SKM-1 treated with dmso at 0.1 percent for 144 hours (cell line): ENCODE measurements around the gene NME3.

Experiments
- DNase-seq: peaks from one replicate; lab custom pipeline; 2025; ENCODE audit not compliant: unreplicated experiment; lab: John Stamatoyannopoulos, UW

Gene NME3

DNA sequence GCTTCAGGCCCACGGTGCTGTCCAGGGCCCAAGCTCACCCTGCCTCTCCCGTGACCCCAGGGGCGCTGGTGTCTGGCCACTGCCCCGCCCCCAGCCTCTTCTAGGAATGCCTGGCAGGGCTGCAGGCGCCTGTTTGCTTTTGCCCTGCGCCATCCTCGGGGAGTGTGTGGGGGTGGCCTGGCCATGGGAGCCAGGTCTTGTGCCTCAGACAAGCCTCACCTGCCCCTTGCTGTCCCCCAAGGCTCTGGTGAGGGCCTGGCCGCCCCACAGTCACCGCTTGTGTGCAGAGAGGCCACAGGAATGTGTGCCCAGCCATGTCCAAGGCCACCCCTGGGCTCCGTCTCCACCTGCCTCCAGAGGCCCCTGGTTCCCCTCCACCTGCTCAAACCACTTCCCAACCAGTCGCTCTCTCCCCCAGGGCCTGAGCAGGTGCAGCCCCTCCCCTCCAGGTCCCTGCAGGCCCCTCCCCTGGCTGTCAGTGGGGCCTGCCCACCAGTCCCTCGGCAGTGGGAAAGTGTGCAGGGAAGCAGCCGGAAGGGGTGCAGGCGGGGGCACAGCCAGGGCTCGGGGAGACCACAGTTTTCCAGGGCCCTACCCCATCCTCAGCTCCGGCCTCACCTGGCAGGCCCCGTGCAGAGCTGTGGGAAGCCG lies 23.0 kb upstream of the NME3 start:
- DNase-seq: no peak

DNA sequence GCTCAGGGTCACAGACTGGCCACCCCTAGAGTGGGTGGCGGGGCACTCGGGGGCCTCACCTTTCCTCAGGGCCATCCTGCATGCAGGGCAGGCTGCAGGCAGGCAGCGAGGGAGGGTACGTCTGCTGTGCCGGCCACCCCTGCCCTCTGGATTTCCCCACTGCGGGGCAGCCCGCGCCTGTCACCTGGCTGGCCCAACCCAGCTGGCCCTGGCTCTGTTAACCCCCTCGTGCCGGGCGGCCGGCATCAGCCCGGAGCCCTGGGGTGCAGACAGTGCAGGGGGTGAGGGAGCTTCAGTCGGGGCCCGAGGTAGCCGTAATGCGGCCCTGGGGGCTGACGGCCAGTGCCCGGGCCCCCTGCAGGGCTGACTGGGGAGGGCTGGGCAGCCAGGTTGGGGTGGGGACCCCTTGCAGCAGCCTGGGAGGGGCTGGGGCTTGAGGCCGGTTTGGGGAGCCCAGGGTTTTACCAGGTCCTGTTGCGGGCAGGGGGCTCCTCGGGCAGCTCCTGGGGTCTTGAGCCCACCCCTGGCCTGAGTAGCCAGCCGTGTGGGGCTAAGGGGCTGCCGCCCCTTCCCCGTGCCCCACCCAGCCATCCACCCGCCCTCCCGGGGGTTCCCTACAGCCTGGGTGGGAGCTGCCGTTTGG lies 22.4 kb upstream of the NME3 start, which contains the start of gene IGFALS:
Gene IGFALS (minus strand): TSS at position 128 of the 643 bp plus-strand sequence. CDS start 53 bp downstream, at position 75.
- DNase-seq: no peak

GRCh38 chr16:1792836-1793577 lies 21.7 kb upstream of the NME3 start:
- no peak for DNase-seq

DNA sequence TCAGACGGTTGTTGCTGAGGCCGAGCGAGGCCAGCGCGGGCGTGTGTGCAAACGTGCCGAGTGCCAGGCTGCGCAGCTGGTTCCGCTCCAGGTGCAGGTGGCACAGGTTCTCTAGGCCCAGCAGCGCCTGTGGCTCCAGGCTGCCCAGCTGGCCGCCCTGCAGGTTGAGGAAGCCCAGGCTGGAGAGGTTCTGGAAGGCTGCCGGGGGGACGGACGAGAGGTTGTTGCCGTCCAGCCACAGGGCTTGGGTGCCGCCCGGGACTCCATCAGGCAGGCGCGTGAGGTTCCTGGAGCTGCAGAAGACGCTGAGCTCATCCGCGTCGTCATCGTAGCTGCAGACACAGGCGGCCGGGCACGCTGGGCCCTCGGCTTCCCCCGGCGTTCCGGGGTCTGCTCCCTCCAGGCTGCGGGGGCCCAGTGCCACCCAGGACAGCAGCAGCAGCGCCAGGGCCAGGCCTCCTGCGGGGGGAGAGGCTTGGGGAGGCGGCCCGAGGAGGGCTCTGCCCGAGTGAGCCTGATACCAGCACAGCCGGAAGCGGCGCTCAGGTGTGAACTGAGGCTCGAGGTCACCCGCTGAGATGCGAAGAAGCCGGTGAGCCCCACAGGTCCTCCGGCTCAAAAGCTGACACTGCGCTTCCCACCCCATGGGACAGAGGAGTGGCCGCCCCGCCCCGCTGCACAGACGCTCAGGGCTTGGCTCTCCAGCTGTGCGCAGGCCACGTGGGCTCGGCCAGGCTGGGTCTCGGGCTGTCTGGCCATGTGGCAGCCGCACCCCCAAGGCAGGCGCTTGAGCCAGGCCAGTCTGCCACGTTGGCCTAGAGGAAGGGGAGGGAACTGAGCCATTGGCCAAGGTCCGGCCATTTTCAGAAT lies 20.8 kb upstream of the NME3 start:
- DNase-seq: no peak

DNA sequence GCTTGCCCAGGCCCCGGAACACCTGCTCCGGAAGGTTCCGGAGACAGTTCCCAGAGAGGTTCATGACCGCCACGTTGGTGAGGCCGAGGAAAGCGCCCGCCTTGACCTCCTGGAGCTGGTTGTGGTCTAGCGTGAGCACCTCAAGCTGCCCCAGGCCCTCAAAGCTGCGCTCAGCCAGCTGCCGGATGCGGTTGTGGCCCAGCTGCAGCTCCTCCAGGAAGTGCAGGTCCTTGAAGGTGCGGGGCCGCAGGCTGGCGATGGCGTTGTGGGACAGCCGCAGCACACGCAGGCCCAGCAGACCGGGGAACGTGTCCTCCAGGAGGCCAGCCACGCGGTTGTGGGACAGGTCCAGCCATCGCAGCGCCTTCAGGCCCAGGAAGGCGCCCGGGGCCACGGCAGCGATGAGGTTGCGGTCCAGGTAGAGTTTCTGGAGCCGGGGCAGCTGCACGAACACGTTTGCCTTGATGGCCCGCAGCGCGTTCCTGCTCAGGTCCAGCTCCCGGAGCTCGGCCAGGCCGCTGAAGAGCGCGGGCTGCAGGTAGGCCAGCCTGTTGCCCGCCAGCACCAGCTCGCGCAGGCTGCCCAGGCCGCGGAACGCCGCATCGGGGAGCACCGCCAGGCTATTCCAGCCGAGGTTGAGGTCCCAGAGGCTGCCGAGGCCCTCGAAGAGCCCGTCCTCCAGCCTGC lies 20.1 kb upstream of the NME3 start:
- no peak for DNase-seq

GRCh38 chr16:1790611-1791255 lies 19.4 kb upstream of the NME3 start:
- no peak for DNase-seq

DNA sequence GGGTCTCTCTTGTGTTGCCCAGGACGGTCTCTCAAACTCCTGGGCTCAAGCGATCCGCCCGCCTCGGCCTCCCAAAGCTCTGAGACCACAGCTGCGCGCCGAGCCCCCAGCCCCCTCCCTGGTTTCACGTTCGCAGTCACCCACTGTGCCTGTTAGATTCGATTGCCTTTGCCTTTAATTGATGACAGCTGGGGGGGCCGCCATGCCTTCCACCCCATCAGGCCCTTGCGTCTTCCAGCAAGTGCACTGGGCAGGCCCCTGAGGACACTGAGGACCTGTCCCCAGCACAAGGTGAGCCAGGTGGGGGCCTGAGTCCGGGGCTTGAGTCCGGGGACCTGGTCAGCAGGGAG lies 18.9 kb upstream of the NME3 start:
- DNase-seq: no peak

- DNase-seq: no peak
Measured at GRCh38 chr16:1789643-1790045, 18.3 kb upstream of the NME3 start.

- no peak for DNase-seq
Measured at GRCh38 chr16:1788708-1789100, 17.4 kb upstream of the NME3 start.

DNA sequence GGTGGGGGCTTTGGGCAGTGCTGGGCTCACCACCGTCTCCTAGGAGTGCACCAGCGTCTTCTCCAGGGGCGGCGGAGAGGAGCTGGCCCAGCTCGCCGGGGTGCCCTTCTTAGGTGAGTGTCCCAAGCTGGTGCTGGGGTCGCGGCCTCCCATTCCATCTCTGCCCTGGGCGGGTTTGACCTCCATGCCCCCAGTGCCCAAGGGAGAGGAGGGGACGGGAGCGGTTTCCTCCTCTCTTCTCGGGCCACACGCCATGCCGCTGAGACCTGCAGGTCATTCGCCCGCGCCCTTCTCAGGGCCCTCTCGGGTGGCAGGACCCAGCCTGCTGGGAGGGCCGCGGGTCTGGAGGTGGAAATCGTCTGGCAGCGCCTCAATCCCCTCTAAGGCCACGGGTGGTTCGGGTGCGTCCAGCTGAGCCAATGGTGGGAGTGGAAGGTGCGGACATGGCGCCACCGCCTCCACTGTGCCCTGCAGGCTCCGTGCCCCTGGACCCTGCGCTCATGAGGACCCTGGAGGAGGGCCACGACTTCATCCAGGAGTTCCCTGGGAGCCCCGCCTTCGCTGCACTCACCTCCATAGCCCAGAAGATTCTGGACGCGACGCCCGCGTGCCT lies 16.9 kb upstream of the NME3 start:
- DNase-seq: no peak

GRCh38 chr16:1787322-1788094 lies 16.2 kb upstream of the NME3 start:
- DNase-seq: no peak

DNA sequence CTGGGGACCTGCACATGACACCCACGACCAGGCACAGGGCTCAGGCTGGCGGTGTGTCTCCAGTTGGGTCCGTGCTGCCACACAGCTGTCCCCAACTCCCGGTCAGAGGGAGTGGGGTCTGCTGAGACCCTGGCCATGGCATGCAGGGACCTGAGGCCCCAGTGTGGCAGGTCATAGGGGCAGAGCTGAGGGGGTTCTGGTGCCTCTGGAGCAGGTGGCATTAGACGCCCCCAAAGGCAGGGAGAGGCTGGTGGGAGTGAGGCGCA lies 15.6 kb upstream of the NME3 start:
- no peak for DNase-seq

- no peak for DNase-seq
Measured at GRCh38 chr16:1786242-1787055, 15.1 kb upstream of the NME3 start.

DNA sequence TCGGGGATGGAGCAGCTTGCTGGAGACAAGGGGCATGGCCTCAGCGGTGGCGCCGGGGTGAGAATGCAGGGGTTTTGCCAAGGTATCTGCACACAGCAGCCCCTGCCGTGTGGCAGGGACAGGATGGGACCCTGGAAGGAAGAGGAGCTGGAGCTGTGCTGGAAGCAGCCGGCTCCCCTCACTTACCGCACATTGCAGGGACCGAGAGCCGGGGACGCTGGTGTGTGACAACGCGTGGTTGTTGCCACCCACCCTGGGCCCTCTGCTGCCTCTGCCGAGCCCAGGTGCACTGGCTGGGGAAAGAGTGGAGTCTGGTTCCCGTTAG lies 14.5 kb upstream of the NME3 start:
- DNase-seq: no peak

DNA sequence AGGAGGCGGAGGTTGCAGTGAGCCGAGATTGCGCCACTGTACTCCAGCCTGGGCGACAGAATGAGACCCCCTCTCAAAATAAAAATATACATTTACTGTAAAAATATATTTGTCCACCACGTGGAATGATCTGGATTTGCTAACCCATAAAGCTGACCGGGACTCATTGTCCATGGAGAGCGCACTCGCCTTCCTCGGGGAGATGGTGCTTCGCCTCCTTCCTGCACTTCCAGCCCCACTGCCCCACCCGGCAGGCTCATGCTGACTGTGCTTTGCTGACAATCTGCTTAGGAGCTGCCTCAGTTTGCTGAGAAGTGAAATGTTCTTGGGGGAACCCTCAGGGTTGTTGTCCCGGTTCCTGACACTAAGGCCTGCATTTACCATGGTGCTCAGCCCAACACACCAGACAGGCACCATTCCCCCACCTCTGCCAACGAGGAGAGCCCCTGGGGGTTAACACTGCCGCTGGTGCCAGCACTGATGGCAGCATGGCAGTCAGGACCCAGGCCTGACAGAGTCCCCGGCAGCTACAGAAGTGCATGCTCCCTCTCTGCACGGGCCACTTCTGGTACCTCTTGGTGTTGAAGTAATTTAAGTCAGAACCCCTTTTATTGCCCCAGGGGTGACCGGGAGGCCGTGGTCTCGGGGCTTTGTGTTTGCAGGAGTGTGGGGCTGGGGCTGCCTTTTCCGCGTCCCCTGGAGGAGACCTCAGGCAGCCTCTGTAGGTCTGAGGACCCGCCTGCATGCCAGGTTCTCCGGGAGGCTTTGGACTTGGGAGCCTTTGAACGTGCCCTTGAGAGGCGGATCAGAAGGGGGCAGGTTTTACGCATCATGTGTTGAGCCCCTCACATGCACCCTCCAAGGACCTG lies 13.9 kb upstream of the NME3 start:
- DNase-seq: no peak

- peak; percentile 100 for DNase-seq
Measured at GRCh38 chr16:1782408-1783264, 11.3 kb upstream of the NME3 start, which contains the start of the genes NUBP2 and SPSB3. Gene NUBP2, plus strand, starts transcription at chr16:1782960. Its CDS starts 61 bp downstream, at chr16:1783021. Gene SPSB3, minus strand, starts transcription at chr16:1782571. Its CDS starts 1,088 bp downstream, at chr16:1781483.
